Measurements from ENCODE around the gene UROC1. TPM values are rescaled to one million over a fixed set of nuclear protein-coding genes. Genes with fewer than 3 reads are reported as not detected.

The UROC1 gene
- total and polyA plus RNA-seq, 2 of the 13 experiments (the other 11 are each of a cell fraction or from before 2014, with no cell fraction given): 0.71 to 1.3 TPM

- no peak; the same call in 1 of the 2 replicates for TF ChIP-seq ZNF547 (CRISPR knock-in tag; IDR thresholded peaks at IDR 0.05)
- TF ChIP-seq ZNF574 (CRISPR knock-in tag; IDR thresholded peaks at IDR 0.05): peak; percentile 31
- 0 out of 2 replicates have a peak, but pooled peaks have one; percentile 51 for TF ChIP-seq CAMTA2 (CRISPR knock-in tag; IDR thresholded peaks at IDR 0.05; ENCODE audit: borderline replicate concordance)
- peak; percentile 59; the same call in 1 of the 2 replicates for TF ChIP-seq CSRNP1 (CRISPR knock-in tag; IDR thresholded peaks at IDR 0.05)
- TF ChIP-seq ATF7 (IDR thresholded peaks at IDR 0.05): no peak
- TF ChIP-seq ATF7 (CRISPR knock-in tag; IDR thresholded peaks at IDR 0.05): no peak
- no peak for TF ChIP-seq KLF13 (CRISPR knock-in tag; IDR thresholded peaks at IDR 0.05)
- TF ChIP-seq ZC3H13 (CRISPR knock-in tag; IDR thresholded peaks at IDR 0.05): peak; percentile 77; the same call in 1 of the 2 replicates
- no peak for TF ChIP-seq TAF15 (IDR thresholded peaks at IDR 0.05; ENCODE audit: low read depth, low read length, poor library complexity, severe bottlenecking)
- 0 out of 2 replicates have a peak, but pooled peaks have one; percentile 2 for TF ChIP-seq ZFY (CRISPR knock-in tag; IDR thresholded peaks at IDR 0.05)
- TF ChIP-seq ZNF329 (CRISPR knock-in tag; IDR thresholded peaks at IDR 0.05; ENCODE audit: low read depth): no peak
- no peak for TF ChIP-seq PAWR (CRISPR knock-in tag; IDR thresholded peaks at IDR 0.05; ENCODE audit: borderline replicate concordance)
- TF ChIP-seq ARNT (IDR thresholded peaks at IDR 0.05): no peak
- TF ChIP-seq SP2 (CRISPR knock-in tag; IDR thresholded peaks at IDR 0.05): no peak
- TF ChIP-seq JARID2 (CRISPR knock-in tag; IDR thresholded peaks at IDR 0.05; ENCODE audit: insufficient replicate concordance): no peak
- TF ChIP-seq ZNF496 (CRISPR knock-in tag; IDR thresholded peaks at IDR 0.05; ENCODE audit: insufficient replicate concordance): no peak
- no peak for TF ChIP-seq ZNF274 (CRISPR knock-in tag; IDR thresholded peaks at IDR 0.05)
- no peak for TF ChIP-seq ARID3A (IDR thresholded peaks at IDR 0.05; ENCODE audit: low read depth, low read length)
- no peak for TF ChIP-seq TRIM22 (IDR thresholded peaks at IDR 0.05)
- no peak for TF ChIP-seq ZNF549 (CRISPR knock-in tag; IDR thresholded peaks at IDR 0.05)
- TF ChIP-seq EHMT2 (IDR thresholded peaks at IDR 0.05; ENCODE audit: borderline replicate concordance, low read depth, low read length): no peak
Observed at GRCh38 chr3:126474498-126475412, 42.8 kb downstream of the UROC1 start (continued).
